Neural progenitor cell (in vitro differentiated cells): ENCODE results near the gene CGRRF1. TPM values are rescaled to one million over a fixed set of nuclear protein-coding genes. Genes with fewer than 3 reads are reported as not detected.

Experiments used
- DNase-seq: peaks from one replicate; pipeline ENCODE4 v3.0.0-alpha.2; 2016; ENCODE audit warnings: low spot score
- H2AFZ ChIP-seq: fragments of 200-600 bp; sonication (generic); replicated peaks from 2 replicates; pipeline ENCODE4 v1.6.1; 2016; ENCODE audit warnings: antibody characterized with exemption
- H3F3A ChIP-seq: fragments of 200-600 bp; sonication (generic); 2 replicates; pipeline ENCODE4 v1.6.1; 2016; ENCODE audit warnings: antibody characterized with exemption, low read depth
- H3K27ac ChIP-seq: fragments of 200-600 bp; sonication (generic); 2 replicates; pipeline ENCODE4 v1.5.1; 2016; ENCODE audit warnings: mild to moderate bottlenecking
- H3K27me3 ChIP-seq: fragments of 200-600 bp; sonication (generic); 2 replicates; pipeline ENCODE4 v1.6.1; 2016; ENCODE audit warnings: mild to moderate bottlenecking, moderate library complexity
- H3K36me3 ChIP-seq: fragments of 200-600 bp; sonication (generic); 2 replicates; pipeline ENCODE4 v1.5.1; 2016
- H3K4me1 ChIP-seq: fragments of 200-600 bp; sonication (generic); 2 replicates; pipeline ENCODE4 v1.6.1; 2016; ENCODE audit warnings: mixed run types
- H3K4me2 ChIP-seq: fragments of 200-600 bp; sonication (generic); 2 replicates; pipeline ENCODE4 v1.6.1; 2016
- H3K4me3 ChIP-seq: fragments of 200-600 bp; sonication (generic); 2 replicates; pipeline ENCODE4 v1.5.1; 2016
- H3K79me2 ChIP-seq: fragments of 200-600 bp; sonication (generic); 2 replicates; pipeline ENCODE4 v1.6.1; 2016; ENCODE audit warnings: low read depth
- H3K9ac ChIP-seq: fragments of 200-600 bp; sonication (generic); 2 replicates; pipeline ENCODE4 v1.6.1; 2016
- H3K9me3 ChIP-seq: fragments of 200-600 bp; sonication (generic); 2 replicates; pipeline ENCODE4 v1.5.1; 2016; ENCODE audit warnings: low read depth
- H4K20me1 ChIP-seq: fragments of 200-600 bp; sonication (generic); 2 replicates; pipeline ENCODE4 v1.6.1; 2016; ENCODE audit warnings: low read depth
- H3K27ac Mint-ChIP-seq: 3 replicates; pipeline ENCODE4 v1.8.0; 2021; ENCODE audit warnings: mixed read lengths
- H3K27me3 Mint-ChIP-seq: 2 replicates; pipeline ENCODE4 v1.8.0; 2022; ENCODE audit warnings: low read depth, mild to moderate bottlenecking, inconsistent platforms, moderate library complexity, mixed read lengths; ENCODE audit not compliant: insufficient read depth
- H3K36me3 Mint-ChIP-seq: 3 replicates; pipeline ENCODE4 v1.8.0; 2021; ENCODE audit warnings: mixed read lengths
- H3K4me1 Mint-ChIP-seq: 3 replicates; pipeline ENCODE4 v1.8.0; 2021; ENCODE audit warnings: mixed read lengths
- H3K4me3 Mint-ChIP-seq: 3 replicates; pipeline ENCODE4 v1.8.0; 2021; ENCODE audit warnings: mild to moderate bottlenecking, moderate library complexity, mixed read lengths
- H3K9me3 Mint-ChIP-seq: 3 replicates; pipeline ENCODE4 v1.8.0; 2020; ENCODE audit warnings: mixed read lengths
- CTCF ChIP-seq: fragments of 200-600 bp; sonication (generic); IDR thresholded peaks from 2 replicates; pipeline ENCODE4 v1.5.1; 2017; ENCODE audit warnings: antibody characterized with exemption, mild to moderate bottlenecking
- EZH2 ChIP-seq: fragments of 200-600 bp; sonication (generic); IDR thresholded peaks from 2 replicates; pipeline ENCODE4 v1.6.1; 2017; ENCODE audit warnings: antibody characterized with exemption, mild to moderate bottlenecking, moderate library complexity
- EZH2phosphoT487 ChIP-seq: fragments of 200-600 bp; sonication (generic); IDR thresholded peaks from 2 replicates; pipeline ENCODE4 v1.6.1; 2017; ENCODE audit warnings: antibody characterized with exemption
- total RNA-seq: library from RNA; depleted of rRNA; stranded (reverse); fragments of >200 nt; gene quantifications from 2 replicates; pipeline ENCODE4 v1.2.3, GENCODE V29; 2015; ENCODE audit warnings: low replicate concordance

The CGRRF1 gene
- 29.6 and 36.1 TPM in 2 replicates for total RNA-seq

GRCh38 chr14:54509546-54510501 is at the start of gene CGRRF1:
Gene CGRRF1 (plus strand): TSS chr14:54509906. CDS start chr14:54509960, 54 bp downstream.
- H3K27ac Mint-ChIP-seq: peak within 1 kb of the TSS; percentile 87
- Histone ChIP-seq H3F3A (no peaks in the 10 kb centered on the region), H3K36me3 (no peaks in the 10 kb centered on the region), H3K4me1 (peaks cover 18% of the 10 kb centered on the region), H3K4me2 (peak within 1 kb of the TSS; percentile 94), H3K27ac (no peak within 1 kb of the TSS), H3K9me3 (no peaks in the 10 kb centered on the region), H4K20me1 (peaks cover 24% of the 10 kb centered on the region), H2AFZ (peak within 1 kb of the TSS; percentile 96), H3K27me3 (no peaks in the 10 kb centered on the region), H3K4me3 (peak within 1 kb of the TSS; percentile 98), H3K79me2 (peaks cover 48% of the 10 kb centered on the region), H3K9ac (peak within 1 kb of the TSS; percentile 82)
- peaks cover 17% of the 10 kb centered on the region for H3K4me1 Mint-ChIP-seq
- H3K4me3 Mint-ChIP-seq: peak within 1 kb of the TSS; percentile 97
- H3K9me3 Mint-ChIP-seq: peaks cover 2% of the 10 kb centered on the region
- DNase-seq: peak; percentile 98
- peaks cover 11% of the 10 kb centered on the region for H3K36me3 Mint-ChIP-seq
- H3K27me3 Mint-ChIP-seq: no peaks in the 10 kb centered on the region
- TF ChIP-seq EZH2 (no peak), EZH2phosphoT487 (no peak), CTCF (peak; percentile 62)

- Histone ChIP-seq H3K27ac (no peak overlapping the region), H3K4me3 (no peak overlapping the region), H3F3A (no peaks in the 10 kb centered on the region), H3K27me3 (no peaks in the 10 kb centered on the region), H3K9me3 (no peaks in the 10 kb centered on the region), H3K4me2 (no peak overlapping the region), H3K79me2 (no peaks in the 10 kb centered on the region), H2AFZ (no peak overlapping the region), H3K36me3 (no peaks in the 10 kb centered on the region), H3K9ac (no peak overlapping the region), H3K4me1 (no peaks in the 10 kb centered on the region), H4K20me1 (no peaks in the 10 kb centered on the region)
- peaks cover 7% of the 10 kb centered on the region for H3K36me3 Mint-ChIP-seq
- DNase-seq: no peak
- H3K9me3 Mint-ChIP-seq: peaks cover 20% of the 10 kb centered on the region
- no peak overlapping the region for H3K4me3 Mint-ChIP-seq
- H3K27ac Mint-ChIP-seq: no peak overlapping the region
- no peaks in the 10 kb centered on the region for H3K4me1 Mint-ChIP-seq
- TF ChIP-seq EZH2 (no peak), EZH2phosphoT487 (no peak), CTCF (no peak)
- H3K27me3 Mint-ChIP-seq: no peaks in the 10 kb centered on the region
Observed at GRCh38 chr14:54462048-54462447, 47.7 kb upstream of the CGRRF1 start.

- no peak overlapping the region for H3K27ac Mint-ChIP-seq
- no peak overlapping the region for H3K27ac ChIP-seq
- H3F3A ChIP-seq: no peaks in the 10 kb centered on the region
- H3K9ac ChIP-seq: no peak overlapping the region
- H3K4me1 ChIP-seq: no peaks in the 10 kb centered on the region
- H3K79me2 ChIP-seq: no peaks in the 10 kb centered on the region
- H3K36me3 Mint-ChIP-seq: peaks cover 8% of the 10 kb centered on the region
- TF ChIP-seq CTCF: no peak
- TF ChIP-seq EZH2phosphoT487: no peak
- TF ChIP-seq EZH2: no peak
- H2AFZ ChIP-seq: no peak overlapping the region
- DNase-seq: no peak
- H3K4me2 ChIP-seq: no peak overlapping the region
- H3K4me3 Mint-ChIP-seq: no peak overlapping the region
- H3K9me3 ChIP-seq: no peaks in the 10 kb centered on the region
- no peaks in the 10 kb centered on the region for H3K4me1 Mint-ChIP-seq
- H3K27me3 ChIP-seq: no peaks in the 10 kb centered on the region
- peaks cover 9% of the 10 kb centered on the region for H3K9me3 Mint-ChIP-seq
- no peaks in the 10 kb centered on the region for H4K20me1 ChIP-seq
- H3K36me3 ChIP-seq: no peaks in the 10 kb centered on the region
- H3K4me3 ChIP-seq: no peak overlapping the region
- H3K27me3 Mint-ChIP-seq: peaks cover 4% of the 10 kb centered on the region
Observed at GRCh38 chr14:54465654-54466053, 44.1 kb upstream of the CGRRF1 start.
